Nucleus accumbens (tissue), 56 donors: Measurements from ENCODE around the gene NUTF2.
"Not testable (repeated sequence)": the region's sequence is repeated elsewhere in the genome, so short reads cannot be mapped to it uniquely, and the experiment has no call there.

Source experiments
- DNase-seq, 56 donors: peaks; one replicate each; lab custom pipeline; 2025; lab: John Stamatoyannopoulos, UW

Gene NUTF2

DNA sequence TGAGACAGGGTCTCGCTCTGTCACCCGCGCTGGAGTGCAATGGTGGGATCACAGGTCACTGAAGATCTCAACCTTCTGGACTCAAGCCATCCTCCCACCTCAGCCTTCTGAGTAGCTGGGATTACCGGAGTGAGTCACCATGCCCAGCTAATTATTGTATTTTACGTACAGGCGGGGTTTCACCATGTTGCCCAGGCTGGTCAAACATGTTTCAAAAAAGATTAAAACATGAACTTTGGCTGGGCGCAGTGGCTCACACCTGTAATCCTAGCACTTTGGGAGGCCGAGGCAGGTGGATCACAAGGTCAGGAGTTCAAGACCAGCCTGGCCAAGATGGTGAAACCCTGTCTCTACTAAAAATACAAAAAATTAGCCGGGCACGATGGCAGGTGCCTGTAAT is 9.5 kb upstream of the NUTF2 start:
- not testable (repeated sequence) for DNase-seq

DNA sequence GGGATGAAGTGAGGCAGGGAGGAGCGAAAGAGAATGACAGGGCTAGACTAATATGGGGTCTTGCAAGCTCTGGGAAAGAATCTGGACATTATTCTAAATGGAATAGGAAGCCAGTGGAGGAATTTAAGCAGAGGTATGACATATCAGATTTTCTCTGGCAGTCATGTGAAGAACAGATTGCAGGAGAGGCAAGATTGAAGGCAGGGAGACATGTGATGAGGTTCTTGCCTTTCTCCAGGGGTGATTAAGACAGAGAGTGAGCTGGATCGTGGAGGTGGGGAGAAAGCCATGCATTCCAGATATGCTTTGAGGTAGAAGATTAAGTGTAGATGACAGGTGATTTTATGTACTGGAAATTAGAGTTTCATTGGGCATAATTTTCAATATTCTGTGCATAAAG is 8.9 kb upstream of the NUTF2 start:
- peak in 2 of 56 donors; percentile 4 to 7 for DNase-seq

DNA sequence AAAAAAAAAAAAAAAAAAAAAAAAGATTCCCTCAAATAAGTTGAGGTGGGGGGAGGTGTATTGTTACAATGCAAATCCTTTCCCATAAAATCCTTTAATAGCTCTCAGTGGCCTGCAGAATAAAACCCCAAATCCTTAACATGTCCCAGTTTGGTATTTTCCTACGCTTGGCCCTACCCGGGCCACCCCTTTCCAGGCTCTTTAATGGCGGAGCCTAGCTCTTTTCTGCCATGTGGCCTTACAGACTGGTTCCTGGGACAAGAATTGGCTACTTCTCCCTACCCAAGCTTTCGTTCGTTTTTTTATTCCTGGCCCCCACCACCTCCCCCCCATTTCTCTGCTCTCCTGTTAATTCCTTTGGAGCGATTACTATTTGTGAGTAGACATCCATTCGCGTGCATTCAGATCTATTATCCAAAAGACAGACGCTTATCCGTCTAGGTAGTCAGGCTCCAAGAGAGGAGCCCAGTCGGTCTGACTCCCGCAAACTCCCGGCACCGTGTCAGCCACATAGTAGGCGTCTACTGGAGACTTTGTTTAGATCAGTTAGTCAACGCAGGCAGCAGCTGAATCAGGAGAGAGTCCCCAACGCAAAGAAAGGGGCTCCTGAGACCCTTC is 5.4 kb upstream of the NUTF2 start:
- no peak for DNase-seq

DNA sequence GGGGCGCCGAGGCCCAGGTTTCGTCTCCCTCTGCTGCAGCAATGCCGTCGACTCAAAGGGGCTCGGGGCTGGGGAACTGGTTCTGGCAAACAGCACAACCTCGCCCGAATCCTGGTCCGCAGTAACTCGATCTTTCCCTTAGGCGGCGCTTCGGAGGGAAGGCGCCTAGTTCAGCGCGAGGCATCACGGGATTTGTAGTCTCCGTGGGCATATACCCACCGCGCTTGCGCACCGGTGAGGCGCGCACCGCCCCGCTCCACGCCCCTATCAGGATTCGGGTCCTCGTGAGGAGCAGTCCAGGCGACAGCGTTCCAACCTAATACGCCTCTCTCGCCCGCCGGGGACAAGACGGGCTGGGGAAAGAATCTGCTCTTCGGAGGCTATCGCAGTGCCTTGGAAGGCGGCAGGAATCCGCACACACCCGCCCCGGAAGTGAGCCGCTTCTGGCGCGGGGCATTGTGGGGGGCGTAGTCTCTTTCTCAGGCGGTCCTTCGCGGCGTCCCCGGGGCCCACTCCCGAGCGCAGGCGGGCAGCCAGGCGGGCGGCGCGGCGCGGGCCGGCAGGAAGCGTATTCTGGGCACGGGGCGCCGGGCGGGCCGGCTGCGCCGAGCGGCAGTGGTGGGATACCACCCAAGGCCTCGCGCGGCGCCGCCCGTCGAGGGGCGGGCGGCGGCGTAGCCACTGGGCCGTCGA is 4.8 kb upstream of the NUTF2 start, which contains the start of gene THAP11:
THAP11 (plus strand) TSS at position 505 of the 693 bp plus-strand sequence. CDS start 235 bp downstream, outside the sequence.
- peak in 55 of 56 donors; percentile 39 to 98 (median 91) for DNase-seq

DNA sequence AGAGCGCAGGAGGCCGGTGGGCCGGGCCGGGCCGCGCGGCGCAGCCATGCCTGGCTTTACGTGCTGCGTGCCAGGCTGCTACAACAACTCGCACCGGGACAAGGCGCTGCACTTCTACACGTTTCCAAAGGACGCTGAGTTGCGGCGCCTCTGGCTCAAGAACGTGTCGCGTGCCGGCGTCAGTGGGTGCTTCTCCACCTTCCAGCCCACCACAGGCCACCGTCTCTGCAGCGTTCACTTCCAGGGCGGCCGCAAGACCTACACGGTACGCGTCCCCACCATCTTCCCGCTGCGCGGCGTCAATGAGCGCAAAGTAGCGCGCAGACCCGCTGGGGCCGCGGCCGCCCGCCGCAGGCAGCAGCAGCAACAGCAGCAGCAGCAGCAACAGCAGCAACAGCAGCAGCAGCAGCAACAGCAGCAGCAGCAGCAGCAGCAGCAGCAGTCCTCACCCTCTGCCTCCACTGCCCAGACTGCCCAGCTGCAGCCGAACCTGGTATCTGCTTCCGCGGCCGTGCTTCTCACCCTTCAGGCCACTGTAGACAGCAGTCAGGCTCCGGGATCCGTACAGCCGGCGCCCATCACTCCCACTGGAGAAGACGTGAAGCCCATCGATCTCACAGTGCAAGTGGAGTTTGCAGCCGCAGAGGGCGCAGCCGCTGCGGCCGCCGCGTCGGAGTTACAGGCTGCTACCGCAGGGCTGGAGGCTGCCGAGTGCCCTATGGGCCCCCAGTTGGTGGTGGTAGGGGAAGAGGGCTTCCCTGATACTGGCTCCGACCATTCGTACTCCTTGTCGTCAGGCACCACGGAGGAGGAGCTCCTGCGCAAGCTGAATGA is 4.0 kb upstream of the NUTF2 start:
- peak in 50 of 56 donors; percentile 20 to 84 (median 63) for DNase-seq

DNA sequence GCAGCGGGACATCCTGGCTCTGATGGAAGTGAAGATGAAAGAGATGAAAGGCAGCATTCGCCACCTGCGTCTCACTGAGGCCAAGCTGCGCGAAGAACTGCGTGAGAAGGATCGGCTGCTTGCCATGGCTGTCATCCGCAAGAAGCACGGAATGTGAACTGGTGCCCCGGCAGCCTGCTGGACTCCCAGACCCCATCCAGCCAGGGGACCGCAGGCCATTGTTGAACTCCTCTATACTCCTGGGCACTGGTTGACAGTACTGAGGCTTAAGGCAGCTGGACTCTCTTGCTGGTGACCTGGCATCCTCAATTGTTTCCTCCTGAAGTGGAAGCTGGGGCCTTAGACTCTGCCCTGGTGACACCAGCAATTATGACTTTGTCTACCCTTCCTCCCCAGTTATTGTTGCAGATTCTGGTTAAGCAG is 3.4 kb upstream of the NUTF2 start:
- DNase-seq = peak in 1 of 56 donors; percentile 29

DNA sequence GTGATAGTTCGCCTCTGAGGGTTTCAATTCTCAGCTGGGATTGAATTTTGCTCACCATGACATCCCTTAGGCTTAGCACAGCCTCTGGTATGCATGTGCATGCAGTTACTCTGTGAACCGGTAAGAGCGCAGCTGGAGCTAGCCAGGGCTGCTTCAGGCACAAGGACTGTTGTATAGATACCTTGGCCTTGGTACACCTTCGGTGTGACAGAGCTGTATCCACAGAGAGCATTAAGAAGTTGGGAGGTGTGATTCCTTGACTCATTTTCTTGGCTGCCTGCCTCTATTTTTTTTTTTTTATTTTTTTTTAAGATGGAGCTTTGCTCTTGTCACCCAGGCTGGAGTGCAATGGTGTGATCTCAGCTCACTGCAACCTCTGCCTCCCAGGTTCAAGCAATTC is 2.2 kb upstream of the NUTF2 start:
- DNase-seq = no peak

DNA sequence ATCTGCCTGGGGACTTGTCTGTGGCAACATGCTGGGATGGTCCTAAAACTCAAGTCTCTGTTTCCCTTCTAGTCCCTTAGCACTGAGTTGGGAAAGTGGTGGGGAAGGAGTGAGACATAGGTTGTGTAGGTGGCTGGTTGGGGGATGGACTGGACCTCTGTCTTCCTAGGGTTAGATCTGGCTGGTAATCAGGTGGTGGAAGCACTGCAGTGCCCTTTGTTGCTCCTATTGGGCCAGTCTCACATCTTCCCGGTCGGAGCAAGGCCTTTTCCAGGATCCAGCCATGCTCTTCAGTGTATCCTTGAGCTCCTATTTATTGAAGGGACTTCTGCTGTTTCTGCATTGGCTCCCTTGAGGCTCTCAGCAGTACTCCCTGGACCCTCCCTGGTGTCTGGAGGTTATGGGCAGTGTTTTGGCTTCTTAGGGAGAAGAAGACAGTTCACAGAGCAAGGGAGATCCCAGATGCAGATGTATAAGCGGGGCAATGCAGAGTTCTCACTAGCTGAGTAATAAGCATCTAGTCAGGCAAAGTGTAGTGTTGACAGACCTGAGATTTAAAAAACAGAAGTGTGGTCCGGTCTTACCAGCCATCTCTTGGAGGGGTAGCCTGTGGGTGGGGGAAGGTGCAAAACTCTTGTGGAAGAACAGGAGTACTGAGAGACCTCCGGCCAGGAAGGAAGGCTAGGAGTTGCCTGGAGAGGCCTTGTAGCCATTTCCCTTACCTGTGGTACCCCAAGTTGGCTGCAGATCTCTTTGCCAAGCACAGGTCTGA is 1.3 kb upstream of the NUTF2 start:
- no peak for DNase-seq

DNA sequence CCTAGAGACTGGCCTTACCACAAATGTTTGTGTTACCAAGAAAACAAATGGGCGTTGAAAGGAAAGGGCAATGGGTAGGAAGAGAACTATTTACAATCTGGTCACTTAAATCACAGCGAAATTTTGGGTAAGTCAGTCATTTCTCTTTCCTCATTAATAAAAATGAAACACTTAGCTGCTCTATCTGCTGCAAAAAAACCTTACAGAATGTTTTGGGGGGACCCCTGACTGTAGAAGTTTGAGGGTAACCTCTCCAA is 742 bp upstream of the NUTF2 start:
- DNase-seq = no peak

DNA sequence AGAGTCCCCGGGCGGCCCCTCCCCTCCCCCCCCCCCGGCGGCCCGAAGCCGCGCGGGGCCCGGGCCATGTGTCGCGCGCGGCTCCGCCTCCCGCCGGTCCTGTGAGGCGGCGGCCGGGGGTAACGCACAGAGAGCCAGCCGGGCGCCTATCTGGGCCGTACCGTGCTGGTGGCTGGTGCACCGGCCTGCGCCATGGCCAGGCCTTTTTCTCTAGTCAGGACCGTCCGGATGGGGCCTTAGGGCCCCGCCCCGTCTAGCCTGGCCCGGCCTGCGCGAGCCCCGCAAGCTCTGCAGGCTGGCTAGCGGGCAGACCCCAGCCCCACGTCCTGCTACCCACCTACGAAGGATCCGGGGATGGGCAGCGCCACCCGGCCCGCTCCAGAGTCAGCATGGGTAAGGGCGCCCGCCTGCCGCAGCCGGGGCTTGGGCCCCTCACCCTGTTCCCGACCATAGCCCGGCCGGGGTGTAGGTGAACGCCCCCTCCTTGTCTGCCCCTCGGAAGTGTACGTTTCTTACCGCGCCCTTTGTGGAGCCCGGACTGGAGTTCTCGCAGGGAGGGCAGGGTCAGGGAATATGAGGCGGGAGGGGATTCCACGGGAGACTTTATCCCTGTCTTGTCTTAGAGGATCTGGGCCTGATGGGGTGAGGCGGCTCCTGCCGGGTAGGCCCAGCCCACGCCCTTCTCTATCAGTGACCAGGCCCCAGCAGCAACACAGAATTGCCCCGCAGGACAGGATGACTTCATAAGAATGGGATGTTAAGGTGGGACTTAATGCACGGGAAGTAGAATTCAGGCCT is 530 bp downstream of the NUTF2 start, which contains the start of gene CENPT:
CENPT (minus strand) TSS at position 630 of the 798 bp plus-strand sequence. CDS start 13,834 bp downstream, outside the sequence.
- DNase-seq = peak in 19 of 56 donors; percentile 36 to 86 (median 76)

DNA sequence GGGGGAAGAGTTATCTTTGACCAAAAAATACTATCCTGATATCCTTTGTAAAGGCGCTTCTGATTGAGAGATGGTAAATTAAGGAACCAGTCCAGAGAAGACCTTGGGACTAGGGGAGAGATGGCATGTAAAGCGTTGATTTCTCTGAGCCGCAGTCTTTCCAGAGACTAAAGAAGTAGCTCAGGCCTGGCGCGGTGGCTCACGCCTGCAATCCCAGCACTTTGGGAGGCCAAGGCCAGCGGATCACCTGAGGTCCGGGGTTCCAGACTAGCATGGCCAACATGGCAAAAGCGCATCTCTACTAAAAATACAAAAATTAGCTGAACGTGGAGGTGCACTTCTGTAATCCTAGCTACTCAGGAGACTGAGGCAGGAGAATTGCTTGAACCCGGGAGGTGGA is 1.4 kb downstream of the NUTF2 start:
- DNase-seq = no peak

DNA sequence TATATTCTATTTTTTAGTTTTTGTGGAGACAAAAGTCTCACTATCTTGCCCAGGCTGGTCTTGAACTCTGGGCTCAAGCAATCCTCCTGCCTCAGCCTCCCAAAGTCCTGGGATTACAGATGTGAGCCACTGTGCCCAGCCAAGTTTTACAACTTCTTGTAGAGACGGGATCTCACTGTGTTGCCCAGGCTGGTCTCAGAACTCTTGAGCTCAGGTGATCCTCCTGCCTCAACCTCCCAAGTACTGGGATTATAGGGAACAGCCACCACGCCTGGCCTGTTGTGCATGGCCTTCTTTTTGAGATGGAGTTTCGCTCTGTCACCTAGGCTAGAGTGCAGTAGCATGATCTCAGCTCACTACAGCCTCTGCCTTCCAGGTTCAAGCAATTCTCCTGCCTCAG is 6.9 kb downstream of the NUTF2 start:
- DNase-seq = no peak

DNA sequence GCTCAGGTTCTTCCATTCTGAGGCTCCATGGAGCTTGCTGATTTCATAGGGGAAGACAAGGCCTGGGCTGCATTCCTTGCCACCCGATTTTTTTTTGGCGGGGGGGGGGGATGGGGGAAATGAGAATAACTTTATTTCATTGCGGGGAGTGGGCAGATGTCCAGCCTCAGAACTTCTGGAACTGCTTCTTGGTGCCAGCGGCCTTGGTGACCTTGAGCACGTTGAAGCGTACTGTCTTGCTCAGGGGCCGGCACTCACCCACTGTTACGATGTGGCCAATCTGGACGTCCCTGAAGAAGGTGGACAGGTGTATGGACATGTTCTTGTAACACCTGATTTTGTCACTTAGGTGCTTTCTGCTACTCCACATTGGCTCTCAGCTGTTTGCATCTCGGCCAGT is 9.1 kb downstream of the NUTF2 start:
- no peak for DNase-seq

DNA sequence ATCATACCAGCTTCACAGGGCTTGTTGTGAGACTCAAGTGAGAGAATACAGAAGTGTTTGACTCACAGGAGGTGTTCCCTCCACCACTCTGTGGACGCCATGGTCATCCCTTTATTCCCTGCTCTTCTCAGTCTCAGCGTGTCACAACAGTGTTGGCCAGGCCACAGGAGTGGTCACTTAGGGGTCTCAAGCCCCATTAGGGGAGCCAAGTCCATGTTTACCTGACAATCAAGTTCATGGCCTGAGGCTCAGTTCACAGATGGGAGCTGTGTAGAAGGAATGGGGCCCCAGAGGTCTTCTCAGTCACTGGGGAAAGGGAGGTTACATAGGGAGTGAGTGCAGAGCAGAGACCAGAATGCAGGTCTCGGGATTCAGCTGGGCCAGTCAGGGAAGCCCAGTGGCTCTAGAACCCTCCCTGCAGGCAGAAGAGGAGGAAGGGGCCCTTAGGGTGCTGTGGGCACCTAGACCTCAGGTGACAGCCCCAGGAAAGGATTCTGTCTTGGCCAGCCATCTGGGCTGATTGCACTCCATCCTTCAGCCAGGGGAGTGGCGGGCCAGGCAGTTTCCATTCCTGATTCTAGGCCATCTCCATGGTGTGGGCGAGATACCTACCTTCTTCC is 10.3 kb downstream of the NUTF2 start:
- DNase-seq = no peak

DNA sequence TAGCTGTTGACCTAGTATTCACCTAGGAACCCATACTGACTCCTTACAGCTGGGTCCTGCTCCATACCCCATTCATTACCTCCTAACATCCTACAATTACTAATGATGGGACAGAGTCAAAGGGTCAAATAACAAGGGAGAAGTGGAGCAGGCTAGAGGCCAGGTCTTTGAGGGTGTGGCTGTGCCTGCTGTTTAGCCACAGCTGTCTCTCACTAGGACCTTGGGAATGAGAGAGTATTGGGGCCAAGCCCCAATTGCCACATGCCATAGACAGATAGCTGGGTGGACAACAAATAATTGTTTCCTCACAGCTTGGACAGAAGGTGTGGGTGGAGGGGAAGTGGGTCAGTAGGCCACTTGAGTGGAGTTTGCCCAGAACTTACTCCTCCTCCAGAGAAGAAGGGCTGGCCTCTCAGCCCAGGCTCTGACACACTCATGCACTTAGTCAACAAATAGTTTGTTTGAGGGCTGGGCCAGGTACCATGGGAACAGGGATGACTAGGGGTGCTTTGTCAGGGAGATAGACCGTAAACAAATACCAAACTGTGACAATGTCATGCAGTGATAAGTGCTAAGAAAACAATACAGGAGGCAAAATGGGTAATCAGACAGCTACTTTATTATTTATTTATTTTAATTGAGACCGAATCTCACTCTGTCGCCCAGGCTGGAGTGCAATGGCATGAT is 11.0 kb downstream of the NUTF2 start:
- peak in 7 of 56 donors; percentile 10 to 37 (median 16) for DNase-seq

DNA sequence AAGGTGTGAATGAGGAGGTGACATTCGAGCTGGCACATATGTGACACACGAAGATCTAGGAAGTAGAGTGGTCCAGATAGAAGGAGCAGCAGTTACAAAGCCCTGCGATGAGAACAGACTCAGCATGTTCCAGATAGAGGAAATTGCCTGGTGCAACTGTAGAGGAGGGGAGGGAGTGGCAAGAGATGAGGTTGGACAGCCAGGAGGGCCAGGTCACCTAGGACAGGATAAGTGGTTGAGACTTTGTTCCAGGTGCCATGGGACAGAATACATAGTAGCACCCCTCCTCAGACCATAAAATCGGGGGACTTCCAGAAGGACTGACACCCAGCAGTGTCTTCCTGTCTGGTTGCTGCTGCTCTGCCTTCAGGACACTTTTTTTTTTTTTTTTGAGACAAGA is 11.8 kb downstream of the NUTF2 start:
- no peak for DNase-seq

DNA sequence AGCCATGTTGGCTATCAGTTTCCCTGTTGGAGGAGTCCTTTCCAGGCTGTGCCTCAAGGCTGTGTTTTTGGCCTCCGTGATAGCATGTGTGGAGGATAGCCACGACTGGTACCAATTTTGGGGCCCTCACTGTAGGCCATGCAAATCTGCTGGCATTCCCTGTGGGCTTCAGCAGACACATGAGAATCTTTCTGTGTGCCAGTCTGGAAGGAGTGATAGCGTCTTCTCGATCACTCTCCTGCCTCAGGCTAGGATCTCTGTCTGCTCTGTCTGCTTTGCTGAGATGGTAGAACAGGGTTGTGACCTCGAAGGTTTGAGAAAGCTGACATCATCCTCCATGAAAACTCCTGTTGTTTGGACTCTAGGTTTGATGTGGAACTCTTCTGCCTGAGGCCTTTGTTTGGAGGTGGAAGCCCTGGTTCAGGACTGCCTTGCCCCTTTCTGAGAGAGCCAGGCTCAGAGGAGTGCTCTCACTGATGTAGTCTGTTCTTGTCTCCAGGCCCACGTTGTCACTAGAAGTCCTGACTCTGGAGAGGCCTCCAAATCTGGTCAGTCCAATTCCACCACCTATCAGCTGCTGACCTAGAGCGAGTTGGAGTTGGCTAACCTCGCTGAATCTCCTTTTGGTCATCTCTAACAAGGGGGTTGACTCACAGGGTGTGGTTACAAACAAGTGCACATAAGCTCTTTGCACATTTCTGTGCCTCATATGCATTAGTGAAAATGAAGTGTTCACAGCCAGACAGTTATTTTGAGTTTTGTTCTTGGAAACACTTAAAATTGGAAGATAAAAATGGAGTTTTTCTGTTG is 14.1 kb downstream of the NUTF2 start:
- no peak for DNase-seq

DNA sequence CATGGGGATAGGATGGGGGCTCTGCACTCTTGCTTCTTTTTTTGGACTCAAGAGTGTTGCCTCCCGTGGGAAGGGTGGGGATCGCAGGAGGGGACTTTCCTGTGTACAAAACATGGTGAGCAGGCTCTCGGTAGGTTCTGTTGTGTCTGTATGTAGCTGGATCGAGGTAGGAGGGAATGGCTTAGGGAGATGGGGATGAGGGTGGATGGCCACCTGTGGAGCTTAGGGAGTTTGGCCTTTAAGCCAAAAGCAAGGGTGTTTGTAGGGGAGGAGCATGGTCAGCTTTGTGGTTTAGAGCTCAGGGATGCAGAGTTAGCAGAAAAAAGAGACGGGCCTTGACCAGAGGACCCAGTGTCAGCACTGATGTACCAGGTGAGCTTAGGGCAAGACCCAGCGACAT is 15.1 kb downstream of the NUTF2 start:
- no peak for DNase-seq
